Vagina (tissue), 2 donors: Measurements from ENCODE around the gene CEP97.
"Not testable (repeated sequence)": the region's sequence is repeated elsewhere in the genome, so short reads cannot be mapped to it uniquely, and the experiment has no call there.

ENCODE experiments used
- CTCF ChIP-seq, 3 experiments: fragments of 450-650 bp in 2 of 3; fragments of 200-600 bp in 1 of 3; sonication (generic) in 1 of 3; IDR thresholded peaks; one replicate each; pipeline ENCODE4 v1.5.1; 2017 to 2019; ENCODE audit warnings: antibody characterized with exemption in 3 of 3, mild to moderate bottlenecking in 2 of 3, moderate library complexity in 2 of 3
- POLR2A ChIP-seq, 2 donors: fragments of 450-650 bp; IDR thresholded peaks; one replicate each; pipeline ENCODE4 v1.6.1; 2017; ENCODE audit warnings: antibody characterized with exemption in 2 of 2, mild to moderate bottlenecking in 2 of 2, moderate library complexity in 2 of 2
- POLR2AphosphoS5 ChIP-seq, 2 donors: sonication (generic); formaldehyde crosslinking; IDR thresholded peaks; one replicate each; pipeline ENCODE4 v1.9.0; 2017; ENCODE audit warnings: antibody characterized with exemption in 2 of 2, mild to moderate bottlenecking in 2 of 2, low read depth in 1 of 2; ENCODE audit not compliant: insufficient read depth in 1 of 2

GRCh38 chr3:101753386-101754113 is 29.1 kb downstream of the CEP97 start:
- TF ChIP-seq CTCF (IDR thresholded peaks at IDR 0.05); POLR2A (IDR thresholded peaks at IDR 0.05); POLR2AphosphoS5 (IDR thresholded peaks at IDR 0.05; ENCODE audit: insufficient read depth in 1 of 2, low read depth in 1 of 2): not testable (repeated sequence)
